ENCODE measurements around the gene CNP. TPM values are rescaled to one million over a fixed set of nuclear protein-coding genes. Genes with fewer than 3 reads are reported as not detected.

CNP gene
- total RNA-seq, 1 donor from 2014 or later, result 72.9 TPM

- Histone ChIP-seq H3K4me1 (peaks cover 2 to 22% of the 10 kb centered on the region in 2 donors), H3K27ac (peak overlapping the region; percentile 52 to 78), H3K4me3 (peak overlapping the region; percentile 82 to 85), H3K9me3 (no peaks in the 10 kb centered on the region), H3K27me3 (no peaks in the 10 kb centered on the region), H3K36me3 (no peaks in the 10 kb centered on the region)
- TF ChIP-seq CTCF (IDR thresholded peaks at IDR 0.05), result no peak
- intact Hi-C loops (cut with DNase I), result loop anchor here (1.0 to 2.0 kb wide), 4 partner anchors 11 to 1966 kb away; partner anchors contain the start of genes CNP and ODAD4
- DNase-seq (ENCODE audit: low spot score in 2 of 2), result peak in 1 of 2 donors; percentile 12
Observed at GRCh38 chr17:41919165-41919817, 47.3 kb upstream of the CNP start.

- intact Hi-C loops (cut with DNase I), result loop anchor here (1.0 to 2.0 kb wide), 4 partner anchors 10 to 1967 kb away; partner anchors contain the start of genes CNP and ODAD4
- Histone ChIP-seq H3K9me3 (no peaks in the 10 kb centered on the region), H3K27ac (no peak overlapping the region), H3K27me3 (no peaks in the 10 kb centered on the region), H3K4me3 (peak overlapping the region in 1 of 2 donors; percentile 82), H3K4me1 (peaks cover 2 to 22% of the 10 kb centered on the region in 2 donors), H3K36me3 (no peaks in the 10 kb centered on the region)
- TF ChIP-seq CTCF (IDR thresholded peaks at IDR 0.05), result no peak
- DNase-seq (ENCODE audit: low spot score in 2 of 2), result no peak
Observed at GRCh38 chr17:41919840-41920579, 46.6 kb upstream of the CNP start.

- intact Hi-C loops (cut with DNase I), result no loop called here
- no peaks in the 10 kb centered on the region for H3K9me3 ChIP-seq
- no peaks in the 10 kb centered on the region for H3K36me3 ChIP-seq
- no peaks in the 10 kb centered on the region for H3K27me3 ChIP-seq
- no peak for DNase-seq (ENCODE audit: low spot score in 2 of 2)
- no peak overlapping the region for H3K4me3 ChIP-seq
- TF ChIP-seq CTCF (IDR thresholded peaks at IDR 0.05), result no peak
- peaks cover 2 to 22% of the 10 kb centered on the region in 2 donors for H3K4me1 ChIP-seq
- H3K27ac ChIP-seq, result no peak overlapping the region
Observed at GRCh38 chr17:41920580-41920955, 46.0 kb upstream of the CNP start.

GRCh38 chr17:41925991-41926590 is 40.5 kb upstream of the CNP start:
- intact Hi-C loops (cut with DNase I), result no loop called here
- Histone ChIP-seq H3K27ac (no peak overlapping the region), H3K27me3 (no peaks in the 10 kb centered on the region), H3K4me1 (peaks cover 0 to 11% of the 10 kb centered on the region in 2 donors), H3K9me3 (no peaks in the 10 kb centered on the region), H3K36me3 (no peaks in the 10 kb centered on the region), H3K4me3 (no peak overlapping the region)
- no peak for DNase-seq (ENCODE audit: low spot score in 2 of 2)
- TF ChIP-seq CTCF (IDR thresholded peaks at IDR 0.05), result no peak

- Histone ChIP-seq H3K27me3 (no peaks in the 10 kb centered on the region), H3K36me3 (no peaks in the 10 kb centered on the region), H3K9me3 (no peaks in the 10 kb centered on the region), H3K27ac (no peak overlapping the region), H3K4me3 (no peak overlapping the region), H3K4me1 (peaks cover 0 to 11% of the 10 kb centered on the region in 2 donors)
- TF ChIP-seq CTCF (IDR thresholded peaks at IDR 0.05), result no peak
- DNase-seq (ENCODE audit: low spot score in 2 of 2), result no peak
- intact Hi-C loops (cut with DNase I), result no loop called here
Observed at GRCh38 chr17:41928693-41929251, 37.8 kb upstream of the CNP start.
